ENCODE results near the gene TSACC. TPM values are rescaled to one million over a fixed set of nuclear protein-coding genes. Genes with fewer than 3 reads are reported as not detected.
"Not testable (repeated sequence)": the region's sequence is repeated elsewhere in the genome, so short reads cannot be mapped to it uniquely, and the experiment has no call there.

TSACC gene
- total RNA-seq, 1 donor from 2014 or later = not detected

DNA sequence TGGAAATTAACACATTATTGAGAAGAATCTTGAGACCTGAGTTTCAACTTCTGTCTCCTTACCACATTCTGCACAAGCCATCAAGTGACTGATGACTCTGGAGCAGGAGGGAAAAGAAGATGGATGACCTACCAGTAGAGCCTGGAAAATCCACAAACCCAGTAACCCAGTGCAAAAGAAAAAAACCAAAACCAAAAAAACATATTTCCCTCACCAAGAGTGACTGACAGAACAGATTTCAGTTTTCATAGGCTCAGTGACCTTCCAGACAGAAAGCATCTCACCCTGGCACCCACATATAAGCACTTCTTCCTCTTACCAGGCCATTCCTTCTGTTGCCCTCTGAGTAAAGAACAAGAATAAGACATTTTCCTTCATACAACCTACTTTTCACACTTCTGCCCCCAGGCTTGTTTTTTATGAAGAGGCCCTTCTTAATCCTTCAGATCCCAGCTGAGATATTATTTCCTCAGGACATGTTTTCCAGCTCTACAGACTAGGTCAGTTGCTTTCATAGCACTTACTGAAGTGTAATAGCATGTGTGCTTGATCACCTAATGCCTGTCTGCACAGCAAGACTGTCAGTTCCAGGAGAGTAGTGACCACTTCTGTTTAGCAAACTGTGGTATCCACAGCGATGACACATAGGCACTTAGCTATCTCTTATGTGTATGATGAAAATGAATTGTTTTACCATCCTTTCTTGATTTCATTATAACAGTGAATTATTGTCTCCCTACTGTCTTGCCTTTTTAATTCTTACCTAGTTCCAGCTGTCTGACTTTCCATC lies 4.0 kb downstream of the TSACC start:
- no peak for DNase-seq (ENCODE audit: low spot score)
- intact Hi-C loops (cut with DNase I) = no loop called here

DNA sequence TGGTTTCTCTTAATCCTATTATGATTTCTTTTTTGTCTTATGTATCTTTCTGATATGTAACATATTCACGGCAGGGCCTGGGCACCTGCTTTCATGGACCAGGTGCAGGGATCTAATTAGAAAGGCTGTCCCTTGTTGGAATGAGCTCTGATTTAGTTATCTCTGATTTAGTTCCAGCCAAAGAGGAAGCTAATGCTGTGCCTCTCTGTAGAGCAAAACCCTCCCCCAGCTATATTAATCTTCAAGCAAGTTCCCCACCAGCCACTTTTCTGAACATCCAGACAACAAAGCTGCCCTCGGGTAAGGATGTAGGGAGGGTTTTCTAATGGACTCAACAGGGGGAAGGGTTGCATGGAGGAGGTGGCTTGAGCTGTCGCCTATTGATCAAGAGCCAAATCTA lies 6.1 kb downstream of the TSACC start:
- intact Hi-C loops (cut with DNase I) = no loop called here

GRCh38 chr1:156346035-156346434 lies 7.7 kb downstream of the TSACC start:
- intact Hi-C loops (cut with DNase I); DNase-seq (ENCODE audit: low spot score): not testable (repeated sequence)

More for the DNA sequence above, 6.1 kb downstream of the TSACC start:
- no peak for DNase-seq (ENCODE audit: low spot score)

DNA sequence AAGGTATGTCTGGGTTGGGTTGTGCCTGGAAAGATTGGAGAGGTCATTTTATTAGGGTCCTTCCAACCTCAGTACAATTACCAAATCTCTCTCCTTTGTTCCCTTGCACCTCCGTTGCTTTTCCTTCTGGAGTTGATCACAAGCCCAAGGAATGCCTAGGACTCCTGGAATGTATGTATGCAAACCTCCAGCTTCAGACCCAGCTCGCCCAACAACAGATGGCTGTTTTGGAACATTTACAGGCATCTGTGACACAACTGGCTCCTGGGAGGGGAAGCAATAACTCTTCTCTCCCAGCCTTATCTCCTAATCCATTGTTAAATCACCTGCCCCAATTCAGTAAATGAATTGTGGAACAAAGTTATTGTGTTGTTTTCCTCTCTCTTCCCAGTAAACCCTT lies 8.3 kb downstream of the TSACC start:
- intact Hi-C loops (cut with DNase I) = no loop called here
- no peak for DNase-seq (ENCODE audit: low spot score)

GRCh38 chr1:156347331-156347730 lies 9.0 kb downstream of the TSACC start:
- intact Hi-C loops (cut with DNase I) = no loop called here
- no peak for DNase-seq (ENCODE audit: low spot score)

GRCh38 chr1:156352481-156352880 lies 14.2 kb downstream of the TSACC start:
- DNase-seq (ENCODE audit: low spot score); intact Hi-C loops (cut with DNase I): not testable (repeated sequence)

- intact Hi-C loops (cut with DNase I) = no loop called here
- no peak for DNase-seq (ENCODE audit: low spot score)
Observed at GRCh38 chr1:156356262-156356874, 18.0 kb downstream of the TSACC start.

- intact Hi-C loops (cut with DNase I) = no loop called here
- no peak for DNase-seq (ENCODE audit: low spot score)
Observed at GRCh38 chr1:156356875-156357534, 18.7 kb downstream of the TSACC start.

- intact Hi-C loops (cut with DNase I) = no loop called here
- DNase-seq (ENCODE audit: low spot score) = no peak
Observed at GRCh38 chr1:156357977-156358376, 19.7 kb downstream of the TSACC start.

GRCh38 chr1:156358641-156359040 lies 20.3 kb downstream of the TSACC start:
- intact Hi-C loops (cut with DNase I) = no loop called here
- no peak for DNase-seq (ENCODE audit: low spot score)

DNA sequence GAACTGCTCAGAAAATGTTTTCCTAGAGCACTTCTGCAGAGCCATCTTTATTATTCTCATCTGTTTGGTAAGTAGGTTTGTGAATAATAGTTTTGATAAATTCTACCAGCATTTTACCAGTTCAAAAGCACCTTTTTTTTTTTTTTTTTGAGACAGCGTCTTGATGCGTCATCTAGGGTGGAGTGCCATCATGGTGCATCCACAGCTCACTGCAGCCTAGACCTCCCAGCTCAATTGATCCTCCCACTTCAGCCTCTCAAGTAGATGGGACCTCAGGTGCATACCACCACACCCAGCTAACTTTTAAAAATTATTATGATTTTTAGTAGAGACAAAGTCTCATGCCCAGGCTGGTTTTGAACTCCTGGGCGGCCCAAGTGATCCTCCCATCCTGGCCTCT lies 20.9 kb downstream of the TSACC start:
- intact Hi-C loops (cut with DNase I) = no loop called here
- DNase-seq (ENCODE audit: low spot score) = no peak

DNA sequence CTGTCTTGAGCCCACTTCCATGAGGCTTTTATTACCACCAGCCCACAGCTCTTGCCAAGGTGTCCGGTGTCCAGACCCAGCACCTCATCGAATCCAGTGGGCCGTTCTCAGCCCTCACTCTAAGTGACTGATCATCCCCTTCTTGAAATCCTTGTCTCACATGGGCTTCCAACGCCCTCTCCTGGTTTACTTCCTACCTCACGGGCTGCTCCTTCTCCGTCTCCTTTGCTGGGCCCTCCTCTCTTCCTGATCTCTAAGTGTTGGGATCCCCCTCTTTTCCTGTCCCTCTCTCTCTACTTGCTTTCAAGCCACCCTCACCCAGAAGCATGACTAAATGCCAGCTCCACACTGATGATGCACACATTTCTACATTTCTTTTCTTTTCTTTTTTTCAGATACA lies 21.6 kb downstream of the TSACC start:
- no peak for DNase-seq (ENCODE audit: low spot score)
- intact Hi-C loops (cut with DNase I) = no loop called here

- intact Hi-C loops (cut with DNase I) = no loop called here
Observed at GRCh38 chr1:156360534-156360933, 22.2 kb downstream of the TSACC start.

GRCh38 chr1:156365754-156366153 lies 27.4 kb downstream of the TSACC start:
- intact Hi-C loops (cut with DNase I) = no loop called here
- no peak for DNase-seq (ENCODE audit: low spot score)

More at GRCh38 chr1:156360534-156360933, 22.2 kb downstream of the TSACC start:
- no peak for DNase-seq (ENCODE audit: low spot score)

GRCh38 chr1:156366378-156367166 lies 28.2 kb downstream of the TSACC start:
- DNase-seq (ENCODE audit: low spot score) = no peak
- intact Hi-C loops (cut with DNase I) = no loop called here

GRCh38 chr1:156367383-156368156 lies 29.2 kb downstream of the TSACC start:
- DNase-seq (ENCODE audit: low spot score) = no peak
- intact Hi-C loops (cut with DNase I) = no loop called here

- DNase-seq (ENCODE audit: low spot score) = no peak
- intact Hi-C loops (cut with DNase I) = no loop called here
Observed at GRCh38 chr1:156368157-156368658, 29.9 kb downstream of the TSACC start.

- intact Hi-C loops (cut with DNase I) = no loop called here
- no peak for DNase-seq (ENCODE audit: low spot score)
Observed at GRCh38 chr1:156368889-156369684, 30.8 kb downstream of the TSACC start, which contains the start of gene RHBG. TSS of gene RHBG (plus strand) at chr1:156369211. CDS start at chr1:156369250, 39 bp downstream.
